ENCODE results near the gene CNNM1. TPM values are rescaled to one million over a fixed set of nuclear protein-coding genes. Genes with fewer than 3 reads are reported as not detected.

The CNNM1 gene
- total RNA-seq, 1 donor from 2014 or later, result 2.0 TPM

- no peaks in the 10 kb centered on the region for H3K27me3 Mint-ChIP-seq
- H3K4me1 Mint-ChIP-seq (ENCODE audit: unreplicated experiment), result peaks cover 29% of the 10 kb centered on the region
- peak overlapping the region; percentile 100 for H3K4me3 Mint-ChIP-seq
Measured at GRCh38 chr10:99432881-99433280, 103.7 kb downstream of the CNNM1 start.

GRCh38 chr10:99433378-99434020 is 104.3 kb downstream of the CNNM1 start:
- Mint-ChIP-seq H3K9me3 (no peaks in the 10 kb centered on the region), H3K27me3 (no peaks in the 10 kb centered on the region), H3K27ac (no peak overlapping the region), H3K4me3 (peak overlapping the region; percentile 62), H3K36me3 (peaks cover 3% of the 10 kb centered on the region), H3K4me1 (ENCODE audit: unreplicated experiment) (peaks cover 29% of the 10 kb centered on the region)
- no peak for TF ChIP-seq CTCF (conservative IDR thresholded peaks at IDR 0.05)
- DNase-seq (ENCODE audit: extremely low spot score, unreplicated experiment), result no peak

More at GRCh38 chr10:99432881-99433280, 103.7 kb downstream of the CNNM1 start:
- TF ChIP-seq CTCF (conservative IDR thresholded peaks at IDR 0.05), result no peak
- H3K9me3 Mint-ChIP-seq, result no peaks in the 10 kb centered on the region
- no peak for DNase-seq (ENCODE audit: extremely low spot score, unreplicated experiment)
- H3K36me3 Mint-ChIP-seq, result peaks cover 3% of the 10 kb centered on the region
- H3K27ac Mint-ChIP-seq, result no peak overlapping the region

GRCh38 chr10:99435986-99436638 is 107.0 kb downstream of the CNNM1 start:
- Mint-ChIP-seq H3K4me1 (ENCODE audit: unreplicated experiment) (peaks cover 21% of the 10 kb centered on the region), H3K27me3 (no peaks in the 10 kb centered on the region), H3K27ac (no peak overlapping the region), H3K9me3 (no peaks in the 10 kb centered on the region), H3K36me3 (peaks cover 4% of the 10 kb centered on the region), H3K4me3 (no peak overlapping the region)
- TF ChIP-seq CTCF (conservative IDR thresholded peaks at IDR 0.05), result peak; percentile 79
- DNase-seq (ENCODE audit: extremely low spot score, unreplicated experiment), result no peak

- H3K27ac Mint-ChIP-seq, result no peak overlapping the region
- H3K9me3 Mint-ChIP-seq, result no peaks in the 10 kb centered on the region
- H3K4me1 Mint-ChIP-seq (ENCODE audit: unreplicated experiment), result peaks cover 5% of the 10 kb centered on the region
- peaks cover 4% of the 10 kb centered on the region for H3K36me3 Mint-ChIP-seq
- no peak for DNase-seq (ENCODE audit: extremely low spot score, unreplicated experiment)
- peaks cover 15% of the 10 kb centered on the region for H3K27me3 Mint-ChIP-seq
- no peak for TF ChIP-seq CTCF (conservative IDR thresholded peaks at IDR 0.05)
- H3K4me3 Mint-ChIP-seq, result no peak overlapping the region
Measured at GRCh38 chr10:99438890-99439289, 109.7 kb downstream of the CNNM1 start.

- Mint-ChIP-seq H3K27me3 (peaks cover 47% of the 10 kb centered on the region), H3K9me3 (no peaks in the 10 kb centered on the region), H3K4me1 (ENCODE audit: unreplicated experiment) (peaks cover 5% of the 10 kb centered on the region), H3K27ac (no peak overlapping the region), H3K36me3 (peaks cover 4% of the 10 kb centered on the region), H3K4me3 (no peak overlapping the region)
- TF ChIP-seq CTCF (conservative IDR thresholded peaks at IDR 0.05), result no peak
- DNase-seq (ENCODE audit: extremely low spot score, unreplicated experiment), result no peak
Measured at GRCh38 chr10:99442394-99442793, 113.2 kb downstream of the CNNM1 start.

Data from type B pancreatic cell (in vitro differentiated cells).